Embryonic facial prominence (tissue), 1 donor: ENCODE results near the gene RASD2.

Experiments
- DNase-seq: peaks from one replicate; pipeline ENCODE4 v3.0.0-alpha.2; 2016; ENCODE audit errors: extremely low spot score

Gene RASD2

GRCh38 chr22:35518811-35519210 is 21.8 kb upstream of the RASD2 start:
- DNase-seq: no peak

GRCh38 chr22:35519306-35520000 is 21.2 kb upstream of the RASD2 start:
- no peak for DNase-seq

- DNase-seq: no peak
Observed at GRCh38 chr22:35521358-35522224, 19.0 kb upstream of the RASD2 start.

- no peak for DNase-seq
Observed at GRCh38 chr22:35522225-35523149, 18.1 kb upstream of the RASD2 start.

- DNase-seq: no peak
Observed at GRCh38 chr22:35523167-35523947, 17.3 kb upstream of the RASD2 start.

- no peak for DNase-seq
Observed at GRCh38 chr22:35524966-35525686, 15.5 kb upstream of the RASD2 start.

- no peak for DNase-seq
Observed at GRCh38 chr22:35525687-35526332, 14.8 kb upstream of the RASD2 start.

- no peak for DNase-seq
Observed at GRCh38 chr22:35526333-35526979, 14.2 kb upstream of the RASD2 start.

GRCh38 chr22:35528927-35529326 is 11.7 kb upstream of the RASD2 start:
- DNase-seq: no peak

GRCh38 chr22:35530700-35531099 is 9.9 kb upstream of the RASD2 start:
- no peak for DNase-seq

GRCh38 chr22:35531202-35531601 is 9.4 kb upstream of the RASD2 start:
- DNase-seq: no peak

- no peak for DNase-seq
Observed at GRCh38 chr22:35531676-35532075, 9.0 kb upstream of the RASD2 start.

- DNase-seq: no peak
Observed at GRCh38 chr22:35533365-35534029, 7.1 kb upstream of the RASD2 start.

- DNase-seq: no peak
Observed at GRCh38 chr22:35534091-35534490, 6.5 kb upstream of the RASD2 start.

GRCh38 chr22:35537232-35537631 is 3.4 kb upstream of the RASD2 start:
- no peak for DNase-seq

- no peak for DNase-seq
Observed at GRCh38 chr22:35538801-35539321, 1.8 kb upstream of the RASD2 start.

- DNase-seq: no peak
Observed at GRCh38 chr22:35539487-35539886, 1.1 kb upstream of the RASD2 start.

GRCh38 chr22:35539910-35540594 is 579 bp upstream of the RASD2 start:
- no peak for DNase-seq
